ENCODE results near the gene SHMT1.

Gene SHMT1

GRCh38 chr17:18291718-18292540 is 71.4 kb downstream of the SHMT1 start:
- Histone ChIP-seq H3K27ac (ENCODE audit: low read depth, low read length) (no peak overlapping the region), H3K27me3 (ENCODE audit: insufficient read depth, low read length) (no peaks in the 10 kb centered on the region), H3K4me1 (ENCODE audit: control insufficient read depth, insufficient read depth, low read length, unreplicated experiment) (no peaks in the 10 kb centered on the region), H3K4me3 (ENCODE audit: low read depth, low read length) (no peak overlapping the region), H3K79me2 (ENCODE audit: control insufficient read depth, insufficient read depth, low read length, unreplicated experiment) (no peaks in the 10 kb centered on the region), H2AFZ (ENCODE audit: low read length, unreplicated experiment) (no peak overlapping the region), H3K36me3 (ENCODE audit: insufficient read depth, low read length) (peaks cover 31% of the 10 kb centered on the region)

DNA sequence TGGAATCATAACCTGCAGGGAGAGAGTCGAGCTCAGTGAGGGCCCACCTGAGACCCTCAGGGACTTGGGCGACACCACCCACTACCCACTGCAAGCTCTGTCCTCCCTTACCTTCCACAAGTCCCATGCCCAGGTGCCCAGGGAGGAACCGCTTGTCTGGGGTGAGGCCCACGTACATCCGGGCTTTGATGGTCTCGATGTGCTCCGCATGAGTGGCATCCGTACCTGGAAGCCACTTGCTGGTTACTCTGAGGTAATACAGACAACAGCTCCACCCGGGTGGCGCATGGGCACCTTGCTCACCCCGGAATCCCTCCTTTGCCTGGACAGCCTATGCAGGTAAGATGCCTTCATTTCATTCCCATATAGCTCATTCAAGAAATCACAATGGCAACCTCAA is 78.1 kb downstream of the SHMT1 start:
- Histone ChIP-seq H2AFZ (ENCODE audit: low read length, unreplicated experiment) (no peak overlapping the region), H3K4me1 (ENCODE audit: control insufficient read depth, insufficient read depth, low read length, unreplicated experiment) (no peaks in the 10 kb centered on the region), H3K27ac (ENCODE audit: low read depth, low read length) (no peak overlapping the region), H3K79me2 (ENCODE audit: control insufficient read depth, insufficient read depth, low read length, unreplicated experiment) (no peaks in the 10 kb centered on the region), H3K27me3 (ENCODE audit: insufficient read depth, low read length) (no peaks in the 10 kb centered on the region), H3K4me3 (ENCODE audit: low read depth, low read length) (no peak overlapping the region), H3K36me3 (ENCODE audit: insufficient read depth, low read length) (peaks cover 29% of the 10 kb centered on the region; the same call in 1 of the 2 replicates)

DNA sequence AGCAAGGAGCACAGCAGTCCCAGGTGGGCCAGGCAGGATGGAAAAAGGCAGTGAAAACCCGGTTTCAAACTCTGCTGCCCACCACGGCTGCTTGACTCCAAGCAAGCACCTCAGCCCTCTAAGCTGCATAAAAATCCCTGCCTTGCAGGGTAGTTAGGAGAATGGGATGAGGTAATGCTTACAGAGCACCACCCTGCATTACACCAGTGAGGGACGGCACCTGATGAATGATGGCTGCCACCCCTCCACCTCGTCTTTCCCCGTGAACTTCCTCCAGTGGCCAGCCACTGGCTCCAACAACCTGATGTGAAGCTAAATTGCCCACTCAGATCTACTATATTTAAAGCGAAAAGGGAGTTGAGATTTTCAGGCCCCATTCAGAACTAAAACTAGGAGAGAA is 81.6 kb downstream of the SHMT1 start:
- Histone ChIP-seq H3K27me3 (ENCODE audit: insufficient read depth, low read length) (no peaks in the 10 kb centered on the region), H3K79me2 (ENCODE audit: control insufficient read depth, insufficient read depth, low read length, unreplicated experiment) (no peaks in the 10 kb centered on the region), H3K36me3 (ENCODE audit: insufficient read depth, low read length) (peaks cover 27% of the 10 kb centered on the region; the same call in 1 of the 2 replicates), H3K27ac (ENCODE audit: low read depth, low read length) (no peak overlapping the region), H2AFZ (ENCODE audit: low read length, unreplicated experiment) (no peak overlapping the region), H3K4me3 (ENCODE audit: low read depth, low read length) (no peak overlapping the region), H3K4me1 (ENCODE audit: control insufficient read depth, insufficient read depth, low read length, unreplicated experiment) (no peaks in the 10 kb centered on the region)

DNA sequence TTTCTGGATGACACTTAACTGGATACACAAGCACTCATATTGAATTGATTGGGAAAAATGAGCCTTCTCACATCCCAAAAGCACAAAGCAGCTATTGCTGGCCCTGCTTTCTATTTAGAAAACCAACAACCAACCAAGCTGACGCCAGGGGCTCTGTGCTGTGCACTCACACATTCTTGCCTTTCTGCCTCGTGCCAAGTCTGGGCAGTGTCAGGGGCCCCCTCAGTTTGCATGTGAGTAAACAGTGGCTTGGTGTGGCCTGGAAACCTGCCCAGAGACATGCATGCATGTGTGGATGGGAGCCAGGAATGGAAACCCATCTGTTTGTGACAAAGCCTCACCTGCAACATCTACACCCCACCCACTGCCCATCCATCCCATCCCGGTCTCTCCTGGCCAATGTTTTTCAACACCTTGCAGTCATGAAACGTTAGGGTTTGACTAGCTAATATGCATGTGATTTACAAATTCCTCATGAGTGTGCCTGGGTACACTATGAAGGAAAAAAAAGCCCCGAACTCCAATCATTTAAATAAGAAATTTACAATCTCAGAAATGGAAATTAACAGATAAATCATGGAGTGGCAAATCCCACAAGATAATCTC is 82.5 kb downstream of the SHMT1 start:
- no peak overlapping the region for H3K27ac ChIP-seq (ENCODE audit: low read depth, low read length)
- no peak overlapping the region for H3K4me3 ChIP-seq (ENCODE audit: low read depth, low read length)
- no peak overlapping the region for H2AFZ ChIP-seq (ENCODE audit: low read length, unreplicated experiment)
- no peaks in the 10 kb centered on the region for H3K79me2 ChIP-seq (ENCODE audit: control insufficient read depth, insufficient read depth, low read length, unreplicated experiment)
- peaks cover 29% of the 10 kb centered on the region; the same call in 1 of the 2 replicates for H3K36me3 ChIP-seq (ENCODE audit: insufficient read depth, low read length)
- no peaks in the 10 kb centered on the region for H3K27me3 ChIP-seq (ENCODE audit: insufficient read depth, low read length)
- H3K4me1 ChIP-seq (ENCODE audit: control insufficient read depth, insufficient read depth, low read length, unreplicated experiment) = no peaks in the 10 kb centered on the region

DNA sequence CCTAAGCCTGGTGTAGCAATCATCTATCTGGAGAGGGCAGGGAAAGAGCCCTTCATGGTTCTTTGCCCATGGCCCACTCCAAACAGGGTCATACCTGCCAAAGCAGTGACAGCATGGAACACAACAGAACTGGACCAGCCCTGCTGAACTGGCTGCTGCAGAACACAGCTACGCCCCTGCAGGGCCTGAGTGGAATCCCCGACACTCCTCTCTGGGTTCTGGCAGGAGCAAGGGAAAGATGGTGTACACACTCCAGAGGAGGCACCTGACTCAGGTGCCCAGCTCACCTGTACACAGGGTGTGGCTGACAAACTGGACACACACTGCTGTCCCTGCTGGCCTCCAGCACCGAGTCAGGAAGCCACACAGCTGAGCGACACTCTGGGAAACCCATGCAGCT is 83.1 kb downstream of the SHMT1 start:
- H2AFZ ChIP-seq (ENCODE audit: low read length, unreplicated experiment) = no peak overlapping the region
- no peaks in the 10 kb centered on the region for H3K79me2 ChIP-seq (ENCODE audit: control insufficient read depth, insufficient read depth, low read length, unreplicated experiment)
- no peaks in the 10 kb centered on the region for H3K27me3 ChIP-seq (ENCODE audit: insufficient read depth, low read length)
- no peak overlapping the region for H3K4me3 ChIP-seq (ENCODE audit: low read depth, low read length)
- no peaks in the 10 kb centered on the region for H3K4me1 ChIP-seq (ENCODE audit: control insufficient read depth, insufficient read depth, low read length, unreplicated experiment)
- H3K36me3 ChIP-seq (ENCODE audit: insufficient read depth, low read length) = peaks cover 29% of the 10 kb centered on the region; the same call in 1 of the 2 replicates
- no peak overlapping the region for H3K27ac ChIP-seq (ENCODE audit: low read depth, low read length)

- Histone ChIP-seq H2AFZ (ENCODE audit: low read length, unreplicated experiment) (no peak overlapping the region), H3K27me3 (ENCODE audit: insufficient read depth, low read length) (no peaks in the 10 kb centered on the region), H3K79me2 (ENCODE audit: control insufficient read depth, insufficient read depth, low read length, unreplicated experiment) (no peaks in the 10 kb centered on the region), H3K4me1 (ENCODE audit: control insufficient read depth, insufficient read depth, low read length, unreplicated experiment) (no peaks in the 10 kb centered on the region), H3K27ac (ENCODE audit: low read depth, low read length) (no peak overlapping the region), H3K36me3 (ENCODE audit: insufficient read depth, low read length) (peaks cover 29% of the 10 kb centered on the region; the same call in 1 of the 2 replicates), H3K4me3 (ENCODE audit: low read depth, low read length) (no peak overlapping the region)
These were observed 84.5 kb downstream of the SHMT1 start for GRCh38 chr17:18278867-18279266.

All from ACC112 (cell line).